Heart left ventricle (tissue), 16 donors: ENCODE data around the gene ARHGEF40. TPM values are rescaled to one million over a fixed set of nuclear protein-coding genes. Genes with fewer than 3 reads are reported as not detected.

Experiments
- ATAC-seq, 4 donors: fragments of 200-7000 bp; cut with Tn5 transposase; one replicate each; pipeline ENCODE4 v1.9.1; 2020 to 2022; ENCODE audit warnings: moderate library complexity in 4 of 4, mild to moderate bottlenecking in 3 of 4, moderate number of reproducible peaks in 1 of 4
- DNase-seq, 5 donors: peaks; one replicate each; pipeline ENCODE4 v3.0.0-alpha.2; 2020
- H3K27ac ChIP-seq, 12 donors: fragments of 200-600 bp; sonication (generic) in 4 of 12; one replicate each; pipeline versions ENCODE4 v1.5.0 to v1.8.0; 2016 to 2022; ENCODE audit warnings: mild to moderate bottlenecking in 2 of 12
- H3K27me3 ChIP-seq, 9 donors: fragments of 200-600 bp; sonication (generic) in 2 of 9; one replicate each; pipeline versions ENCODE4 v1.5.1 to v1.8.0; 2016 to 2022; ENCODE audit warnings: mild to moderate bottlenecking in 3 of 9
- H3K36me3 ChIP-seq, 9 donors: fragments of 200-600 bp; sonication (generic) in 2 of 9; one replicate each; pipeline versions ENCODE4 v1.5.0 to v1.8.0; 2018 to 2022; ENCODE audit warnings: mild to moderate bottlenecking in 2 of 9
- H3K4me1 ChIP-seq, 12 donors: fragments of 200-600 bp; sonication (generic) in 4 of 12; one replicate each; pipeline versions ENCODE4 v1.5.0 to v1.8.0; 2016 to 2022; ENCODE audit warnings: mild to moderate bottlenecking in 3 of 12
- H3K4me3 ChIP-seq, 12 donors: fragments of 200-600 bp; sonication (generic) in 4 of 12; one replicate each; pipeline versions ENCODE4 v1.5.0 to v1.8.0; 2017 to 2022; ENCODE audit warnings: mild to moderate bottlenecking in 9 of 12, moderate library complexity in 4 of 12
- H3K9me3 ChIP-seq, 12 donors: fragments of 200-600 bp; sonication (generic) in 4 of 12; one replicate each; pipeline versions ENCODE4 v1.5.0 to v1.8.0; 2016 to 2022; ENCODE audit warnings: mild to moderate bottlenecking in 1 of 12
- CTCF ChIP-seq, 12 donors: fragments of 200-600 bp; sonication (generic) in 4 of 12; IDR thresholded peaks; one replicate each; pipeline versions ENCODE4 v1.5.0 to v1.8.0; 2018 to 2022; ENCODE audit warnings: antibody characterized with exemption in 12 of 12, mild to moderate bottlenecking in 5 of 12
- POLR2A ChIP-seq, 2 donors: fragments of 450-650 bp; IDR thresholded peaks; one replicate each; pipeline ENCODE4 v1.6.1; 2017; ENCODE audit warnings: antibody characterized with exemption in 2 of 2, mild to moderate bottlenecking in 2 of 2, moderate library complexity in 2 of 2
- WGBS, 4 donors: extraction: QIAGEN DNeasy Blood & Tissue Kit in 2 of 4; methylation state at CpG; one replicate each; pipeline versions ENCODE4 v1.1.5 to v1.1.7; 2013 to 2018; 5-methylcytosine and 5-hydroxymethylcytosine counted together
- intact Hi-C, 10 donors: fragments of 100-400 bp; cut with DNase I; formaldehyde crosslinking; loops; one replicate each; pipeline versions ENCODE4 v1.11.1 to v1.14.2; 2022
- polyA plus RNA-seq, 2 donors: library from polyadenylated mRNA; stranded (reverse); fragments of 200-250 nt; gene quantifications; one replicate each; pipeline ENCODE4 v1.2.3, GENCODE V29; 2013
- total RNA-seq, 9 donors: library from RNA; depleted of rRNA in 2 of 9; stranded (reverse); fragments of >200 nt in 2 of 9; fragmentation: NEBNext Ultra II Directional in 3 of 9; extraction: Animal tissue kit (Norgen Biotek cat#: 25700) in 3 of 9; gene quantifications; one replicate each; pipeline versions ENCODE4 v1.1.0 to v1.2.4, GENCODE V29; 2016 to 2023
- donor health status: ischemic (EF 13 %, LVEDD 7.1; RV severe dilation, severe dysfunction).
- donor health status: healthy with polysubstance abuse.
- donor health status: DM: no; HTN: yes; CAD: no.
- donor health status: DM: no; HTN: no; CAD: no.
- donor health status: ischemic (EF 25% LVEDD 6.9; RV normal size, moderate dysfunction).
- donor health status: ischemic (EF 25% LVEDD 5.7; RV mildly dilated, moderate dysfunction).
- donor health status: healthy.
- donor health status: DM: yes; HTN: yes; CAD: no.
- donor health status: ischemic (EF 35%, LVEDD 5.7; RV mildly dilated, moderate dysfunction).
- donor health status: nonischemic (EF 11% LVEDD 7.7; RV severe dilation, severe dysfunction).
- donor health status: DM: yes; HTN: yes; CAD: no.
- donor health status: PGD.
- donor health status: ischemic (EF 29% LVEDD 5.4; RV normal size, mild dysfunction).
- donor health status: nonischemic (EF 23%, LVEDD 6.1; RV moderate dilation, normal function).

The ARHGEF40 gene
- total and polyA plus RNA-seq, 11 donors: 15.5 to 31.5 (median 18.7) TPM

GRCh38 chr14:21118933-21119332 is 48.8 kb downstream of the ARHGEF40 start:
- TF ChIP-seq POLR2A (IDR thresholded peaks at IDR 0.05): no peak
- TF ChIP-seq CTCF (IDR thresholded peaks at IDR 0.05): no peak
- Histone ChIP-seq H3K4me3 (no peak overlapping the region), H3K36me3 (no peaks in the 10 kb centered on the region), H3K27ac (no peak overlapping the region), H3K9me3 (no peaks in the 10 kb centered on the region), H3K4me1 (no peaks in the 10 kb centered on the region), H3K27me3 (peaks cover 0 to 9% (median 0%) of the 10 kb centered on the region in 9 donors)
- intact Hi-C loops: no loop called here
- 94 to 96% (median 94%) methylated on average over 3 of the region's 3 CpGs for WGBS, 4 donors
- DNase-seq (no peak), ATAC-seq (no peak)

GRCh38 chr14:21120686-21121085 is 50.6 kb downstream of the ARHGEF40 start:
- ATAC-seq: no peak

GRCh38 chr14:21121122-21121521 is 51.0 kb downstream of the ARHGEF40 start:
- Histone ChIP-seq H3K4me3 (no peak overlapping the region), H3K9me3 (peaks cover 0 to 7% (median 0%) of the 10 kb centered on the region in 12 donors), H3K36me3 (no peaks in the 10 kb centered on the region), H3K27me3 (peaks cover 0 to 14% (median 0%) of the 10 kb centered on the region in 9 donors), H3K4me1 (no peaks in the 10 kb centered on the region), H3K27ac (no peak overlapping the region)
- no peak for TF ChIP-seq POLR2A (IDR thresholded peaks at IDR 0.05)
- no peak for TF ChIP-seq CTCF (IDR thresholded peaks at IDR 0.05)
- WGBS, 4 donors: 74 to 96% (median 82%) methylated on average over 1 of the region's 1 CpG
- DNase-seq: no peak
- intact Hi-C loops: no loop called here
- ATAC-seq: no peak

More at GRCh38 chr14:21120686-21121085, 50.6 kb downstream of the ARHGEF40 start:
- DNase-seq: no peak
- intact Hi-C loops: no loop called here
- H3K9me3 ChIP-seq: peaks cover 0 to 6% (median 0%) of the 10 kb centered on the region in 12 donors
- 70 to 77% (median 77%) methylated on average over 6 of the region's 6 CpGs for WGBS, 4 donors
- no peak overlapping the region for H3K4me3 ChIP-seq
- H3K4me1 ChIP-seq: no peaks in the 10 kb centered on the region
- H3K36me3 ChIP-seq: no peaks in the 10 kb centered on the region
- no peak for TF ChIP-seq CTCF (IDR thresholded peaks at IDR 0.05)
- TF ChIP-seq POLR2A (IDR thresholded peaks at IDR 0.05): no peak
- peaks cover 0 to 11% (median 0%) of the 10 kb centered on the region in 9 donors for H3K27me3 ChIP-seq
- H3K27ac ChIP-seq: no peak overlapping the region

- Histone ChIP-seq H3K9me3 (peaks cover 0 to 7% (median 0%) of the 10 kb centered on the region in 12 donors), H3K27ac (no peak overlapping the region), H3K27me3 (peaks cover 0 to 14% (median 0%) of the 10 kb centered on the region in 9 donors), H3K4me3 (no peak overlapping the region), H3K4me1 (no peaks in the 10 kb centered on the region), H3K36me3 (no peaks in the 10 kb centered on the region)
- DNase-seq (no peak), ATAC-seq (no peak)
- intact Hi-C loops: no loop called here
- 68 to 93% (median 91%) methylated on average over 1 of the region's 1 CpG for WGBS, 4 donors
- TF ChIP-seq CTCF (IDR thresholded peaks at IDR 0.05) (no peak), POLR2A (IDR thresholded peaks at IDR 0.05) (no peak)
Measured at GRCh38 chr14:21123429-21123828, 53.3 kb downstream of the ARHGEF40 start.
